Testis (tissue), 3 donors: ENCODE data around the gene RELA. TPM values are rescaled to one million over a fixed set of nuclear protein-coding genes. Genes with fewer than 3 reads are reported as not detected.
A peak's percentile ranks its signal among the peaks of the same experiment; 100 is the strongest.
"Not testable (repeated sequence)": the region's sequence is repeated elsewhere in the genome, so short reads cannot be mapped to it uniquely, and the experiment has no call there.

Experiments
- DNase-seq: peaks from one replicate; pipeline ENCODE4 v3.0.0-alpha.2; 2019
- H3K27ac ChIP-seq, 2 donors: fragments of 200-600 bp; sonication (generic); one replicate each; pipeline ENCODE4 v1.5.1; 2019
- H3K27me3 ChIP-seq: fragments of 200-600 bp; sonication (generic); one replicate; pipeline ENCODE4 v1.5.1; 2019
- H3K36me3 ChIP-seq: fragments of 200-600 bp; sonication (generic); one replicate; pipeline ENCODE4 v1.5.1; 2017; ENCODE audit warnings: low read depth; ENCODE audit errors: missing control alignments
- H3K4me1 ChIP-seq: fragments of 200-600 bp; sonication (generic); one replicate; pipeline ENCODE4 v1.5.1; 2019
- H3K4me3 ChIP-seq, 2 donors: fragments of 200-600 bp; sonication (generic); one replicate each; pipeline ENCODE4 v1.5.1; 2017 to 2019
- H3K9me3 ChIP-seq: fragments of 200-600 bp; sonication (generic); one replicate; pipeline ENCODE4 v1.5.1; 2017
- POLR2A ChIP-seq: fragments of 450-650 bp; IDR thresholded peaks from one replicate; pipeline ENCODE4 v1.6.1; 2017; ENCODE audit warnings: antibody characterized with exemption, mild to moderate bottlenecking, moderate library complexity
- WGBS, 2 donors: methylation state at CpG; one replicate each; pipeline ENCODE4 v1.1.5; 2018; 5-methylcytosine and 5-hydroxymethylcytosine counted together
- intact Hi-C: fragments of 100-400 bp; cut with DNase I; formaldehyde crosslinking; loops from one replicate; pipeline ENCODE4 v1.15.1; 2023; ENCODE audit warnings: low total_unique reads
- polyA plus RNA-seq: library from polyadenylated mRNA; stranded (reverse); fragments of 350-450 nt; fragmentation: Illumina TruSeq; extraction: RNeasy Lipid Tissue Mini Kit (QIAGEN cat#74804); gene quantifications from one replicate; pipeline ENCODE4 v1.2.3, GENCODE V29; 2014; ENCODE audit warnings: low read depth, low replicate concordance; ENCODE audit not compliant: insufficient read depth
- total RNA-seq, 2 donors: library from RNA; depleted of rRNA; stranded (reverse); fragments of >200 nt; gene quantifications; one replicate each; pipeline ENCODE4 v1.2.3, GENCODE V29; 2016
- TF ChIP-seq, protein P1 (sequence below), 3 experiments: fragments of 450-650 bp in 2 of 3; fragments of 200-600 bp in 1 of 3; sonication (generic) in 1 of 3; IDR thresholded peaks; one replicate each; pipeline ENCODE4 v1.5.1; 2016 to 2019; ENCODE audit warnings: antibody characterized with exemption in 3 of 3, mild to moderate bottlenecking in 2 of 3, moderate library complexity in 1 of 3

The RELA gene
- total and polyA plus RNA-seq, 3 donors from 2014 or later, result 47.5 to 82.0 (median 64.9) TPM

DNA sequence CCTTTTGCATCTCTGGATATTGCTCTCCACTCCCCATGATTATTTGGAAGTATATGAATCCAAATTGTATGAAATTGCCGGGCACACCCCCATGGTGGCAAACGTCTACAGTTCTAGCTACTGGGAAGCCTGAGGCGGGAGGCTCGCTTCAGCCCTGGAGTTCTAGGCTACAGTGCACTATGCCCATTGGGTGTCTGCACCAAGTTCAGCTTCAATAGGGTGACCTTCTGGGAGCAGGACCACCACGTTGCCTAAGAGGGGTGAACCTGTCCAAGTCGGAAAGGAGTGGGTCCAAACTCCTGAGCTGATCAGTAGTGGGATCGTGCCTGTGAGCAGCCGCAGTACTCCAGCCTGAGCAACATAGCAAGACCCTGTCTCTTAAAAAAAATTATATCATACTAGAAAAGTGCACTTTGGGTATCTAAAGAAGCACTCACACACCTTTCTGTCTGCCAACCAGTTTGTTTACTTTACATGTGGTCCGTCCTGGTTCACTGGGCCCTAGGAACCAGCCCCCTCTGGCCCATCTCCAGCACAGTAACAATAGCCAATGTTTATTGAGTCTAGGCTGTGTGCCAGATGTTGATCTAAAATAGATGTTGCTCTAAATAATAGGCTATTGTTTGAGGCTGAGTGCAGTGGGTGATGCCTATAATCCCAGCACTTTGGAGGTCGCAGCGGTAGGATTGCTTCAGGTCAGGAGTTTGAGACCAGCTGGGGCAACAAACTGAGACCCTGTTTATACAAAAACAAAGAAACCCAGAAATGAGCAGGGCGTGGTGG, 32.9 kb upstream of the RELA start:
- WGBS, 2 donors, result 72 to 74% methylated on average over 12 of the region's 12 CpGs
- Histone ChIP-seq H3K4me1 (peaks cover 4% of the 10 kb centered on the region), H3K9me3 (no peaks in the 10 kb centered on the region), H3K36me3 (no peaks in the 10 kb centered on the region), H3K27ac (no peak overlapping the region), H3K4me3 (no peak overlapping the region), H3K27me3 (no peaks in the 10 kb centered on the region)
- TF ChIP-seq POLR2A, result no peak
- TF ChIP-seq, protein P1, sequence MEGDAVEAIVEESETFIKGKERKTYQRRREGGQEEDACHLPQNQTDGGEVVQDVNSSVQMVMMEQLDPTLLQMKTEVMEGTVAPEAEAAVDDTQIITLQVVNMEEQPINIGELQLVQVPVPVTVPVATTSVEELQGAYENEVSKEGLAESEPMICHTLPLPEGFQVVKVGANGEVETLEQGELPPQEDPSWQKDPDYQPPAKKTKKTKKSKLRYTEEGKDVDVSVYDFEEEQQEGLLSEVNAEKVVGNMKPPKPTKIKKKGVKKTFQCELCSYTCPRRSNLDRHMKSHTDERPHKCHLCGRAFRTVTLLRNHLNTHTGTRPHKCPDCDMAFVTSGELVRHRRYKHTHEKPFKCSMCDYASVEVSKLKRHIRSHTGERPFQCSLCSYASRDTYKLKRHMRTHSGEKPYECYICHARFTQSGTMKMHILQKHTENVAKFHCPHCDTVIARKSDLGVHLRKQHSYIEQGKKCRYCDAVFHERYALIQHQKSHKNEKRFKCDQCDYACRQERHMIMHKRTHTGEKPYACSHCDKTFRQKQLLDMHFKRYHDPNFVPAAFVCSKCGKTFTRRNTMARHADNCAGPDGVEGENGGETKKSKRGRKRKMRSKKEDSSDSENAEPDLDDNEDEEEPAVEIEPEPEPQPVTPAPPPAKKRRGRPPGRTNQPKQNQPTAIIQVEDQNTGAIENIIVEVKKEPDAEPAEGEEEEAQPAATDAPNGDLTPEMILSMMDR (IDR thresholded peaks at IDR 0.05), result no peak
- DNase-seq, result peak; percentile 53
- intact Hi-C loops, result no loop called here

DNA sequence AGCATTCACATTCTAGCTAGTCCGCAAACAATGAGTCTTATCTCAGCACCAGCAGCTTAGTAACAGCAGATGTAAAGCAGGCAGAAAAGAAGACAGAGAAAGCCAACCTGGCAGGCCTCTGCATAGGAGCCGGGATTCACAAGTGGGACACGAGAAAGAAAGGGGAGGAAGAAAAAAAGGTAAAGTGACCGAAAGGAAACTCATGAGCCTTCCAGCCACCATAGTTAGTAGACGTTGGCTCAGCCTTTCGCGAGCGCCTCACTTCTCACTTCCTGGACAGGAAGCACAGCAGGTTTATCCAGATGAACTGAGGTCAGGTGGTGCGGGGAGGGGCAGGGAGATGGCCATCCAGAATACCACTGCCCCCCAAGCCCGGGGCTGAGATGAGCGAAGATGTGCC, 29.7 kb upstream of the RELA start:
- WGBS, 2 donors, result 75 to 87% methylated on average over 11 of the region's 11 CpGs
- TF ChIP-seq, protein P1 (IDR thresholded peaks at IDR 0.05), result no peak
- TF ChIP-seq POLR2A, result no peak
- DNase-seq, result no peak

DNA sequence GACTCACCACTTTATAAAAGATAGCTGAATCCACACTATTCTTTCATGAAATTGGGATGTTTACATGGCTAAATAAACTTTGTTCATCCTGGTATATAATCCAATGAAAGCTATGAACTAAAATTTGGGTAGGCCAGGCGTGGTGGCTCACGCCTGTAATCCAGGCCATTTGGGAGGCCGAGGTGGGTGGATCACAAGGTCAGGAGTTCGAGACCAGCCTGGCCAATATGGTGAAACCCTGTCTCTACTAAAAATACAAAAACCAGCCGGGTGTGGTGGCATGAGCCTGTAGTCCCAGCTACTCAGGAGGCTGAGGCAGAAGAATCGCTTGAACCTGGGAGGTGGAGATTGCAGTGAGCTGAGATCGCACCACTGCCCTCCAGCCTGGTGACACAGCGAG, 29.1 kb upstream of the RELA start:
- intact Hi-C loops, H3K27me3 ChIP-seq, DNase-seq, H3K27ac ChIP-seq, H3K4me1 ChIP-seq, H3K4me3 ChIP-seq, H3K9me3 ChIP-seq, H3K36me3 ChIP-seq: not testable (repeated sequence)
- 92 to 99% methylated on average over 8 of the region's 8 CpGs for WGBS, 2 donors

More for the DNA sequence above, 29.7 kb upstream of the RELA start:
- Histone ChIP-seq H3K27me3 (no peaks in the 10 kb centered on the region), H3K27ac (no peak overlapping the region), H3K9me3 (no peaks in the 10 kb centered on the region), H3K36me3 (no peaks in the 10 kb centered on the region), H3K4me1 (peaks cover 4% of the 10 kb centered on the region), H3K4me3 (no peak overlapping the region)
- intact Hi-C loops, result no loop called here

DNA sequence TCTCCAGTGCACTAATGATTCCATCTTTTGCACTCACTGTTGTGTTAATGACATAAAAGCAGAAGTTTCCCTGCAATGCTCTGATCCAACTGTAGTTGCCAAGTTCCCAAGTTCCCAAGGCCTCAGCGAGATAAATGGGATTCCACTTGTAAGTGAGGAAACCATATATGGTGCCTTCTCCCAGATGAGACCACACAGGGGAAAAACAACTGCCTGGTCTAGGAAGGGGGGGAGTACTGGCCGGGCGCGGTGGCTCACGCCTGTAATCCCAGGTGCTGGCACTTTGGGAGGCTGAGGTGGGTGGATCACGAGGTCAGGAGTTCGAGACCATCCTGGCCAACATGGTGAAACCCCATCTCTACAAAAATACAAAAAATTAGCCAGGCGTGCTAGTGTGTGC, 23.3 kb upstream of the RELA start:
- H3K36me3 ChIP-seq, result no peaks in the 10 kb centered on the region
- intact Hi-C loops, result no loop called here
- DNase-seq, result peak; percentile 56
- no peaks in the 10 kb centered on the region for H3K9me3 ChIP-seq
- H3K4me3 ChIP-seq, result no peak overlapping the region
- TF ChIP-seq POLR2A, result no peak
- TF ChIP-seq, protein P1 (IDR thresholded peaks at IDR 0.05), result no peak
- no peak overlapping the region for H3K27ac ChIP-seq
- peaks cover 7% of the 10 kb centered on the region for H3K4me1 ChIP-seq
- no peaks in the 10 kb centered on the region for H3K27me3 ChIP-seq
- WGBS, 2 donors, result 31 to 46% methylated on average over 6 to 8 of the region's 8 CpGs

GRCh38 chr11:65683480-65683879, 20.8 kb upstream of the RELA start:
- 94 to 96% methylated on average over 6 of the region's 6 CpGs for WGBS, 2 donors
- H3K4me1 ChIP-seq, H3K27me3 ChIP-seq, DNase-seq, H3K27ac ChIP-seq, H3K36me3 ChIP-seq, intact Hi-C loops, H3K4me3 ChIP-seq, H3K9me3 ChIP-seq: not testable (repeated sequence)
